ENCODE results near the gene FBXL17.

Gene FBXL17

GRCh38 chr5:107853696-107854095 lies 528.2 kb downstream of the FBXL17 start:
- TF ChIP-seq TAF1 (IDR thresholded peaks at IDR 0.05; ENCODE audit: borderline replicate concordance, insufficient read depth, low read length) (no peak), POLR2AphosphoS5 (IDR thresholded peaks at IDR 0.05; ENCODE audit: low read depth, low read length) (no peak), SIN3A (IDR thresholded peaks at IDR 0.05; ENCODE audit: borderline replicate concordance, insufficient read depth, low read length) (no peak), FOXP2 (optimal IDR thresholded peaks at IDR 0.05; ENCODE audit: borderline replicate concordance, extremely low read depth, extremely low read length, insufficient read depth) (no peak), REST (IDR thresholded peaks at IDR 0.05; ENCODE audit: insufficient read depth in 1 of 2, low read depth in 2 of 2, low read length in 2 of 2) (no peak)

- no peak for TF ChIP-seq REST (IDR thresholded peaks at IDR 0.05; ENCODE audit: insufficient read depth in 1 of 2, low read depth in 2 of 2, low read length in 2 of 2)
These were observed 528.9 kb downstream of the FBXL17 start for GRCh38 chr5:107853031-107853430.

GRCh38 chr5:107849118-107849517 lies 532.8 kb downstream of the FBXL17 start:
- no peak for TF ChIP-seq TAF1 (IDR thresholded peaks at IDR 0.05; ENCODE audit: borderline replicate concordance, insufficient read depth, low read length)
- TF ChIP-seq SIN3A (IDR thresholded peaks at IDR 0.05; ENCODE audit: borderline replicate concordance, insufficient read depth, low read length), result no peak
- no peak for TF ChIP-seq POLR2AphosphoS5 (IDR thresholded peaks at IDR 0.05; ENCODE audit: low read depth, low read length)
- TF ChIP-seq FOXP2 (optimal IDR thresholded peaks at IDR 0.05; ENCODE audit: borderline replicate concordance, extremely low read depth, extremely low read length, insufficient read depth), result no peak
- TF ChIP-seq REST (IDR thresholded peaks at IDR 0.05; ENCODE audit: insufficient read depth in 1 of 2, low read depth in 2 of 2, low read length in 2 of 2), result no peak

- TF ChIP-seq POLR2AphosphoS5 (IDR thresholded peaks at IDR 0.05; ENCODE audit: low read depth, low read length) (no peak), REST (IDR thresholded peaks at IDR 0.05; ENCODE audit: insufficient read depth in 1 of 2, low read depth in 2 of 2, low read length in 2 of 2) (no peak), TAF1 (IDR thresholded peaks at IDR 0.05; ENCODE audit: borderline replicate concordance, insufficient read depth, low read length) (no peak), SIN3A (IDR thresholded peaks at IDR 0.05; ENCODE audit: borderline replicate concordance, insufficient read depth, low read length) (no peak), FOXP2 (optimal IDR thresholded peaks at IDR 0.05; ENCODE audit: borderline replicate concordance, extremely low read depth, extremely low read length, insufficient read depth) (no peak)
These were observed 541.3 kb downstream of the FBXL17 start for GRCh38 chr5:107840592-107840991.

- no peak for TF ChIP-seq REST (IDR thresholded peaks at IDR 0.05; ENCODE audit: insufficient read depth in 1 of 2, low read depth in 2 of 2, low read length in 2 of 2)
- no peak for TF ChIP-seq SIN3A (IDR thresholded peaks at IDR 0.05; ENCODE audit: borderline replicate concordance, insufficient read depth, low read length)
These were observed 541.7 kb downstream of the FBXL17 start for GRCh38 chr5:107840161-107840560.
